HepG2 (cell line): ENCODE results near the gene C11orf91. TPM values are rescaled to one million over a fixed set of nuclear protein-coding genes. Genes with fewer than 3 reads are reported as not detected.

ENCODE experiments used
- ARID4A ChIP-seq: sonication (generic); formaldehyde crosslinking; IDR thresholded peaks from 2 replicates; pipeline ENCODE4 v1.5.0; 2020; ENCODE audit warnings: mild to moderate bottlenecking, missing genetic modification reagents, borderline replicate concordance
- SRSF4 ChIP-seq: fragments of 200-400 bp; formaldehyde crosslinking; IDR thresholded peaks from one replicate; pipeline ENCODE4 v1.6.1; 2018; ENCODE audit warnings: mild to moderate bottlenecking, low read depth, low read length, moderate library complexity; ENCODE audit not compliant: poor library complexity, severe bottlenecking
- SRSF9 ChIP-seq: fragments of 200-400 bp; formaldehyde crosslinking; IDR thresholded peaks from 2 replicates; pipeline ENCODE4 v1.6.1; 2018; ENCODE audit warnings: borderline replicate concordance, mild to moderate bottlenecking, low read depth, low read length; ENCODE audit not compliant: insufficient read depth, poor library complexity, severe bottlenecking
- TMF1 ChIP-seq: sonication (generic); formaldehyde crosslinking; IDR thresholded peaks from 2 replicates; pipeline ENCODE4 v1.8.1; 2022; ENCODE audit warnings: low read depth, missing genetic modification reagents
- XBP1 ChIP-seq: sonication (generic); formaldehyde crosslinking; IDR thresholded peaks from 2 replicates; pipeline ENCODE4 v1.5.0; 2020; ENCODE audit warnings: missing genetic modification reagents
- ZBTB21 ChIP-seq: sonication (generic); formaldehyde crosslinking; IDR thresholded peaks from 2 replicates; pipeline ENCODE4 v1.4.0; 2020; ENCODE audit warnings: missing genetic modification reagents
- ZFX ChIP-seq: sonication (generic); formaldehyde crosslinking; IDR thresholded peaks from 2 replicates; pipeline ENCODE4 v1.4.0; 2020; ENCODE audit warnings: mild to moderate bottlenecking, low read depth, missing genetic modification reagents, moderate library complexity
- ZNF512B ChIP-seq: sonication (generic); formaldehyde crosslinking; IDR thresholded peaks from 2 replicates; pipeline ENCODE4 v1.5.1; 2020; ENCODE audit warnings: missing genetic modification reagents, mild to moderate bottlenecking, borderline replicate concordance
- polyA plus RNA-seq, 8 experiments: library from polyadenylated mRNA; depleted of rRNA in 3 of 8; stranded (reverse) in 7 of 8; unstranded in 1 of 8; fragments of >200 nt; fragmentation: Illumina TruSeq in 4 of 8; extraction: Trizol in 4 of 8; gene quantifications; 2 replicates each; pipeline versions ENCODE4 v1.2.1 to v1.2.3, GENCODE V29; 2011 to 2016; ENCODE audit warnings: low read depth in 4 of 8, missing spikeins in 1 of 8, mixed read lengths in 1 of 8; ENCODE audit not compliant: insufficient read depth in 1 of 8
- total RNA-seq, 5 experiments: library from RNA; depleted of rRNA; stranded (reverse); fragments of >200 nt; fragmentation: Illumina TruSeq; extraction: Trizol; gene quantifications; 2 replicates each; pipeline ENCODE4 v1.2.3, GENCODE V29; 2016; ENCODE audit warnings: low read depth in 1 of 5

Gene C11orf91
- total and polyA plus RNA-seq, 2 of the 13 experiments (the other 11 are each of a cell fraction or from before 2014, with no cell fraction given), result 0.35 TPM; not detected in 1

- TF ChIP-seq ZBTB21 (CRISPR knock-in tag) (no peak), ZFX (CRISPR knock-in tag) (peak; percentile 92), SRSF4 (no peak), ZNF512B (CRISPR knock-in tag) (peak; percentile 43; the same call in 1 of the 2 replicates), TMF1 (no peak), XBP1 (CRISPR knock-in tag) (no peak), ARID4A (CRISPR knock-in tag) (peak; percentile 74; the same call in 1 of the 2 replicates), SRSF9 (no peak)
Measured at GRCh38 chr11:33736148-33736812, 35.7 kb upstream of the C11orf91 start, which contains the start of gene CD59 (continued).
